GM19395 (cell line): Measurements from ENCODE around the gene ARHGAP24.
"Not testable (repeated sequence)": the region's sequence is repeated elsewhere in the genome, so short reads cannot be mapped to it uniquely, and the experiment has no call there.

Source experiments
- ATAC-seq: cut with Tn5 transposase; IDR thresholded peaks from one replicate; pipeline ENCODE4 v1.9.1; 2021; ENCODE audit warnings: mild to moderate bottlenecking, moderate library complexity; ENCODE audit not compliant: unreplicated experiment

ARHGAP24 gene

DNA sequence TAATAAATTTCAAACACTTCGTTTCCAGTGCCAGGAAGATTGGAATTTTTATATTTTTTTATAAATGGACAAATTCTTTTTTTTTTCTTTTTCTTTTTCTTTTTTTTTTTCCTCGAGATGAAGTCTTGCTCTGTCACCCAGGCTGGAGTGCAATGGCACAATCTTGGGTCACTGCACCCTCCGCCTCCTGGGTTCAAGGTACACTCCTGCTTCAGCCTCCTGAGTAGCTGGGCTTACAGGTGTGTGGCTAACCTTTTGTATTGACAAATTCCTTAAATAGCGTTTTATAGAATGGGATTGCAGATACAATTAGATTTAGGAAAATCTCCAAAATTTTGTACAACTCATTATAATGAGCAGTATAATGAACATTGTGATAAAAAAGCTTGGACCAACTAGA, 328.9 kb downstream of the ARHGAP24 start:
- ATAC-seq, result no peak

DNA sequence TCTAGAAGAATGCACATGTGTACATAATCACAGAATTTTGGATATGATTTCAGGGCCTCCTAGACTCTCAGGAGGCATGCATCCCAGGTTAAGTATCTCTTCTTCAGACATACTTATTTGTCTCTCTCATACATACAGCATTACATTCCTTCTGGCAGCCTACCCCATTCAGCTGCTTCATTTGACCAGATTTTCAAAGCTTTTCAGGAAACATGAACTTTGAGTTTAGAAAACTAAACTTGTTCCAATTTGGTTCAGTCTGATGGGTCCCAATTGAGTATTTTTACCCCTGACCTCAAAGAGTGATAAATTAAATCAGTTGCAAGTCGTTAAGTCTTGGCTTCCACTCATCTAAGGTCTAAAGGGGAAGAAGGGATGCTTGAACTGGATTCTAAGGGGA, 330.9 kb downstream of the ARHGAP24 start:
- ATAC-seq, result no peak

DNA sequence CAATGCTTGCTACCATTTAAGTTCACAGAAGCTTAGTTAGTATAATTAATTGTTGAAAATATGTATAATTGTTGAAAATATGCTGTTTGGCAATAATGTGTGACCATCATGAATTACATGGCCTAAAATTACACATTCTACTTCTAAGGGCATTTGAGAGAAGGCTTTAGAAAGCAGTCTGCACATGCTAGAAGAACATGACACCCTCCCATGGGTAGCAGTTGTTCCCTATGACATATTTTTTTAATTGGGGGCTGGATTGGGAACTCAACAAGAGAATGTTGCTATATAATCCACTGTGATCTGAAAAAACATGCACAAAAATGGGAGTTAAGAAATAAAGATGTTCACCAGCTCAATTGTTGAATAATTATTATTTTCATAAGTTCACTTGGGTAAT, 331.4 kb downstream of the ARHGAP24 start:
- no peak for ATAC-seq

DNA sequence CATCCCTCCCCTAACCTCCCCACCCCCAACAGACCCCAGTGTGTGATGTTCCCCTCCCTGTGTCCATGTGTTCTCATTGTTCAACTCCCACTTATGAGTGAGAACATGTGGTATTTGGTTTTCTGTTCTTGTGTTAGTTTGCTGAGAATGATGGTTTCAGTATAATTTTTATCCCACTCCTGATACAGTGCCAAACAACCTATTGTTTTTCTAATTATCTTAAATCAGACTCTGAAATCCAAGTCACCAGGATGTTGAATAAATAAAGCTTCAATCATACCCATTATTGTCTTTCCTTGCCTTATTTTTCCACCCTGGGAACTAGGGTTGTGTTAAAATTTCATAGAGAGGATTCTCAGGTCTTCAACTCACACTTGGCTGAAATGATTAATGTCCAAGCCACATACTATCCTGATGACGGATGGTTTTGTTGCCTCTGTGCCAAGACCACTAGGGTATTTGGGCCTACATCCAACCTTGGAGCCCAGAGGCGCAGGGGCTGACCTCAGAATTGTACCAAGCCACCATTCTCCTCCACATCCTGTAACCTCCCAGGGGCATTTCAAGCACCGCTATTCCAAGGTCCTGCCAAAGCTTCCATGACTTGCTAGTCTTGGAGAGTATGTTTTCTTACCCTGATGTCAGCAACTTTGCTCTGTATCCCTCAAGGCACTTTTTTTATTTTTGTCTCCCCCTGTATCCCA, 332.4 kb downstream of the ARHGAP24 start:
- ATAC-seq, result no peak

DNA sequence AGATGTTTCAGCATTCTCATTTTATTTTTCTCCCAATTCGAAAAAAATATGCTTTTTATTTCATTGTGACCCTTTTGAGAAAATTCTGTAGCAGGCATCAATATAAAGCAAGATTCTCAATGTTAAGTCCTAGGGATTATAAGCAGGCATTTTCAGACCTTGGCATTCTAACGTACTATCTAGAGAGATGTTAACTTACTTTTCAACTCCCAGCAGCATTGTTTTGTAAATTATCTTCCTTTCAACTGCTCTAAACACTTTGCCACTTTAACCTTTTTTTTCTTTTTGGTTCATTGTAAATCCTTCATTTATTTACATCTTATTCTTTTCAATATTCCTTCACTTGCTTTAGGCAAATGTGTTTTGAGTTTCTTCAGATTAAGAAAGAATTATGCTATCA, 333.2 kb downstream of the ARHGAP24 start:
- ATAC-seq, result no peak

DNA sequence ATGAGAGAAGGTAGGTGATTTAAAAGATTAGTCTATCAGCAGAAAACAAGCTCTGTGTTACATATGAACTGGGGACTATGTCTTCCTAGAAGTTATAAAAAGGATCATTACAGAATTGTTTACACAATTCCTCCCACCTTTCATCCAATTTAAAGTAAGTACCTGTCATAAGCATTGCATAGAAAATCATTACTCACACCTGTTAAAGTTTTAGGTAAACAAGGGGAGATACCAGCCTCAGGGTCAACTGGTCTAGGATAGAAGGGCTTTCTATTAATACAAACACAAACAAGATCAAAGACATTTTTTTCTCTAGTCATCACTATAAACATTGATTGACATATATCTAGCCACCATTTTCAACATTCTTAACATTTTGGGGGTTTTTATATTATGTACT, 333.9 kb downstream of the ARHGAP24 start:
- no peak for ATAC-seq

DNA sequence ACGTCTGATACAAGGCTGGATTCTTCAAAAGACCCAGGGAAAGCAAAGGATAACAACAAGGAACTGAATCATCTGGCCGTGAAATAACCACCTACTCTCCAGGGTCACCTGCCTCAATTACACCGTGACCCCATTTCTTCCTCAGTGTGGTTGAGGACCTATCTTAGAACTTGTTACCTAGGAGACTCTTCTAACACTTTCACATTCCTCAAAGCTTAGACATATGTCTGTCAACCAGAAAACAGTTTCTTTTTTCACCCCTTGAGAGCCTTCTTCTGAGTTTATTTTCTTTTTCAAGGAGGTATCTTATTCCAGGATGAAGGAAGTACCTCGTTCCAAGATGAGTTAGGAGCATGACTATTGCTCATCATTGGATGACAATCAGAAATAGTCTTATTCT, 337.8 kb downstream of the ARHGAP24 start:
- ATAC-seq, result no peak

DNA sequence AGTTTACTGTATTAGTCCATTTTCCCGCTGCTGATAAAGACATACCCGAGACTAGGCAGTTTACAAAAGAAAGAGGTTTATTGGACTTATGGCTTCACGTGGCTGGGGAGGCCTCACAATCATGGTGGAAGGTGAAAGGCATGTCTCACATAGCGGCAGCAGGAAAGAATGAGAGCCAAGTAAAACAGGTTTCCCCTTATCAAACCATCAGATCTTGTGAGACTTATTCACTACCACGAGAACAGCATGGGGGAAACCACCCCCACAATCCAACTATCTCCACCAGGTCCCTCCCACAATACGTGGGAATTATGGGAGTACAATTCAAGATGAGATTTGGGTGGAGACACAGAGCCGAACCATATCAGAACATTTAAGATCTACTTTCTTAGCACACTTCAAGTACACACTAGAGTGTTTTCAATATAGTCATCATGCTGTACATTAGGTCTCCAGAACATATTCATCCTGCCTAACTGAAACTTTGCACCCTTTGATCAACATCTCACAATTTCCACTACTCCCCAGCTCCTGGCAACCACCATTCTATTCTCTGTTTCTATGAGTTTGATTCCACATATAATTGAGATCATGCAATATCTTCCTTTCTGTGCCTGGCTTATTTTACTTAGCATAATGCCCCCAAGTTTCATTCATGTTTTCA, 341.0 kb downstream of the ARHGAP24 start:
- ATAC-seq, result no peak

DNA sequence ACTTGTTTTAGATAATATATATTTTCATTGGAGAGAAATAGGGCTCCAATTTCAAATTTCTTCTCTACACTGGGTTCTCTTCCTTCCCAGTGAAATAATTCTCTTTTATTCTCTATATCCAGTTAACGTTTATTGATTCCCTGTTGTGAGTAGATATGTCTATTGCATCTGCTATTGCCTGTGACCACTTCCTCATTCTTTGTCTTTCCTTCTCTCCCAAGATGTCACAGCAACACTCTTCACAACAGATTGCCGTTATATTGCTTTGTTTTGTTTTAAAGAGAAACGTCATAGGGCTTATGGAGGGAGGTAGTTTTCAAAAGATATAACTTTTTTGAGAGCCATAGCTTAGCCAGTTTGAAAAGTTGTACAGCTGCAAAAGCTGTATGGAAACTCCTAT, 343.8 kb downstream of the ARHGAP24 start:
- ATAC-seq, result no peak

DNA sequence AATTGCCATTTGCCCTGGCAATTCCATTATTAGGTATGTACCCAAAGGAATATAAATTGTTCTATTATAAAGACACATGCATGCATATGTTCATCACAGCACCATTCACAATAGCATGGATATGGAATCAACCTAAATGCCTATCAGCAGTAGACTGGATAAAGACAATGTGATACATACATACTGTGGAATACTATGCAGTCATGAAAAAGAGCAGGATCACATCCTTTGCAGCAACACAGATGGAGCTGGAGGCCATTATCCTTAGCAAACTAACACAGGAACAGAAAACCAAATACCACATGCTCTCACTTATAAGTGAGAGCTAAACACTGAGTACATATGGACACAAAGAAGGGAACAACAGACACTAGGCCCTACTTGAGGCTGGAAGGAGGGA, 345.2 kb downstream of the ARHGAP24 start:
- not testable (repeated sequence) for ATAC-seq

DNA sequence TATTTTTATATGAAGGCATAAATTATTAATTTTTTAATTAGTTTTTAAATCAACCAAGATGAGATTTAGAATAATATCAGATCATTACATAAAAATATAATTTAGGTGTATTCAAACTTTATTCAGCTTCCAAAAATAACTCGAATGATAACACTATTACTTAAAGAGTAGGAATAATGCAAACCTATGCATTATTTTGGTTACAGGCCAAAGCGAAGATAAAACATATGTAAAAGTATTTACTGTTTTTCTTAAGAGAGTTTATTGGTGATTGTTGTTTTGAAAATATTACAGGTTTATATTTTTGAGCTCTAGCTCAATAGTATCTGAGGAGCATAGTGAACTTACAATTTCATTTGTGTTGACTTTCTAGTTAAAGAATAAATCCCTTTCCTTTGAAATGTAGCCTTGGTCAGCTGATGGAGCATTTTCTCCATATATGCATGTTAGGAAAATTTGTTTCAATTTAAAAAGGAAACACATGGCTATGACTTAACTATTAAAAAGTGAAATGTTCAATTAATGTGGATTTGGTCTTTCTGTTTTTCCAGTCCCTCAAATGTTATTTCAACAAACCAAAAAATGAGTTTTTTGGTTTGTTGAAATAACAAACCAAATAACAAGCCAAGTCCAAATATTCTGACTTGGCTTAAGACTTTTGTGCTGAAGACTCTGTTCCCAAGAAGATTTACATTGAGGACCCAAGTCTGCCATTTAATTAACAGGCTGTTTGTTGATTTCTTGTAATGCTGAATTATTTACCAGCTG, 346.9 kb downstream of the ARHGAP24 start:
- ATAC-seq, result no peak

DNA sequence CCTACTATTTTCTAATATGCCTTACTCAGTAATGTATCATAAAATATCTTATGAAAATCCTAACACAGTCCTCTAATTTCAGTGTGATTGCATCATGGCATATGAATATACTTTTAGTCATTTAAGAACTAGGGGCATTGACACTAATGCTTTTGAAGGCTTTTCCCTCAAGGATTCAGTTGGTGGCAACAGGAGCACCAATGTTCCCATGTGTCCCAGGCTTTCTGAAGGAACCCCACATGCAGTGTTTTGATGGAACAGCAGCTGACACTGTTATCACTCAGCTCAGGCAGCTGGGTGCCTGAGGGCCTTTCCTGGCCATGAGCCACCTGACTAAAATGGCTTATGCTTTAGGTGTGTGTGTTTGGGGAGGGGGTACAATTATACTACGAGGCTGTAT, 348.3 kb downstream of the ARHGAP24 start:
- no peak for ATAC-seq

DNA sequence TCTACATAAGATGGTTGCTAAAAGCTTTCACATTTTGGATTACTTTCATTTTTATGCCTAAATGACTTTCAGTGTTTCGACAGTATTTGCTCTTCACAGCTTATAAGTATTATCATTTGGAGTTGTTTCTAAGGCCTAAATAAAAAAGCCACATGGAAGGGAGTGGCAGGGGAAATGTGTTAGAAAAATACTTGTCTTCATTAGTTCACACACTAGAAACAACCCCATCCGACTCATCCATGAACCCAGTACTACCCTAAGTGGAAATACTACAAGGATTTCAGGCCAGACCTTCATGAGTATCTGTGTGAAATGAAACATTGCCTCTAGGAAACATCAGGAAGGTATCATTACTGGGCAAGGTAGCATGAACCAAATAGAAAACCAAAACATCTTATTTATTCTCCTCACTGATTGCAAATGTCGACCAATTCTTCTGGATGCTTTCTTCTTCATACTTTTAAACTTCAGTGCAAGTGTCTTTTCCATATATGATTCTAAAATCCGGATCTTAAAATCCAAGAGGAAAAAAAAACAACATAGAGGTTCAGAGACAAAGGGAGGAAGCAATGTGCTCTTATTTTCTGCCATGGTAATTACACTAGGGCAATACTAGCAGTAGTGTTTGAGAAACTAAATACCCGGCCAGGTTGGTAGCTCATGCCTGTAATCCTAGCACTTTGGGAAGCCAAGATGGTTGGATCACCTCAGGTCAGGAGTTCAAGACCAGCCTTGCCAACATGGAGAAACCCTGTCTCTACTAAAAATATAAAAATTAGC, 349.4 kb downstream of the ARHGAP24 start:
- ATAC-seq, result no peak

DNA sequence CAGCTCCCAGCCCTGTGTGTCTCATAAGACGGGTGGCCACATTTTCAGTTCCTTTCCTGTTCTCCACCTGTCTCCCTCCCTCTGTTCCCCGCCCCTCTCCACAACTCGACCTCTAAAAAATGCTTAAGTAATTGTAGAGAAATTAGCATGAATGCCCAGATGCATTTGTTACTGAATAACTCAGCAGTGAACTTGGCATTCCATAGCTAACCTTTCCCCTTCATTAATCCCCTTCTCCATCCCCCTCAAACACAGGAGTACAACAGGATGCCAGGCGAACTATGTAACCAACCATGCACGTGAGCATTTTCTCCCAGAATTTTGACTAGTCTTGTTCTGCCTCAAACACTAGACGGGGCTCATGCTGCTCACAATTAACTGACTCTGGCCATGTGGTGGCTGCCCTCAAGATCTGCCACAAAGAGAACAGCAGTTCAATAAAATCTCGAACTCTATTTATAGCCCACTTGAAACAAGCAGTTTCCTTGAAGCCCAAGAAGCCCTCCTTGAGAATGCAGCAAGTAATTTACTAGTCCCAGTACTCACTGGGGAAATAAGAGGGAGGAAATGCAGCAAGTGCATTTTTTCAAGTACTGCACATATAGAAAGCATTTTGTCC, 351.2 kb downstream of the ARHGAP24 start:
- ATAC-seq, result peak; percentile 60

DNA sequence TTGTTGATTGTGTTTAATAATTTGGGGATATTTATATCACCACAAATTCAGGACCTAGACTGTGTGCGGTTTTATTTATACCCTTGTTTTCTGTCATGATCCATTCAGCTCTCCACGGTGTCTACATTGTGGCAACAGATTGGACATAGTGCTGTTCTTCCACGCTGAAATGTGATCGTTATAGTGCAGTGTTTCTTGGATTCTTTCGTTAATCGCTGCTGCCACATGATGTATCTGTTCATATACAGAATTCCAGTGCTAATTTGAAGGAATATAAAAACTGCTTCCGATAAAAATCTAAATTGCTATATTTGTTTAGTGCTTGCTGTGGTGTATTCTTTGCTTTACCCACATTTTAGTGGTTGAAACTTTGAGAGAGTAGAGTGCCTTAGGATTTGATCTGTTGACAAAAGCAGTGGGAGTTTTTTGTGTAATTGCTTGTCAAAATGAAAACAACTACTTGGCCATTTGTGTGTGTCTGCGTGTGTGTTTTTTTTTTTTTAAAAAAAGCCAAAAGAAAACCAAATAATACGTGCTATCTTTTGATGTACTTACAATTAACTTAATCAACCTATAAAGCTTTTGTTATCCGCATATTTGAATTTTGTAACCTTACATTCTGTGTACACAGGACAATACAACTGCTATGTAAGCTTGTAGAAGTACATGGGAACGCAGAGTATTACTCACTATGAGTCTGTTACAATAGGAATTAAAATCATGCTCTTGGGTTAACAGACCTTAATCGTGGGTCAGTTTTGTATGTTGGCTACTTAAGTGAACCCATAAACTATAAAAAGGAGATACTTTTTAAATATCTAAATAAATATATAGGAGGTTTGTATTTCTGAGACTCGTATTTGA, 353.3 kb downstream of the ARHGAP24 start:
- ATAC-seq, result no peak

DNA sequence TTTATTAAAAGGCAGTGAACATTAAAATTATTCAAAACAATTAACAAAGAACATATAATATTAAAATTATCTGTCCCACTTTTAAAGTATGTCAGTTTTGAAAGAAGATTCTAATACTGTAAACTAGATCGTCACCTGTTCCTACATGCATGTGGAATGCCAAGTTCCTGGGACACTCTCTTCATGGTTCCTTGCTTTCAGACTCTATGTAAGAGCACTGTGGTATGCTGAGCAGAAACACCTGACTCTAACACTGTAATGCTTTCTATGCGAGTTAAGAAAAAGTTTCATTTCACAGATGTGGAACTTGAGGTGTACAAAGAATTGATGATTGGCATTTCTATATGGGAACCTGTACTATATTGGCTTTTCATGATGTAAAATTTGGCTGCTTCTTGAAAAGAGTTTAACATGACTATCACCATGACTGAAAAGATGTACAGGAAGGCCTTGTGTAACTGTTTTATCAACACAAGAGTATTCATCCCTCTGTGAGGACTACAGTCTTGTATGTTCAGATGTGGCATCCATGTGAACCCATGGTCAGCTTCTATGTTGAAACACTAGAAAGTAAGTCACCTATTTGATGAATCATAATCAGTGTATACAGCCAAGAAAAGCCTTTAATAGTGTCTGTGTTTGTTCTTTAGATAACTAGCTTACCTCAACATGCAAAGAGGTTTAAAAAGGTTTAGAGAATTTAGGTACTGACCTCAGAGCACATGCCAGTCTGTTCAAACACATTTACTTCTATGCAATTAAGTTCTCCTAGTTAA, 354.5 kb downstream of the ARHGAP24 start:
- no peak for ATAC-seq

DNA sequence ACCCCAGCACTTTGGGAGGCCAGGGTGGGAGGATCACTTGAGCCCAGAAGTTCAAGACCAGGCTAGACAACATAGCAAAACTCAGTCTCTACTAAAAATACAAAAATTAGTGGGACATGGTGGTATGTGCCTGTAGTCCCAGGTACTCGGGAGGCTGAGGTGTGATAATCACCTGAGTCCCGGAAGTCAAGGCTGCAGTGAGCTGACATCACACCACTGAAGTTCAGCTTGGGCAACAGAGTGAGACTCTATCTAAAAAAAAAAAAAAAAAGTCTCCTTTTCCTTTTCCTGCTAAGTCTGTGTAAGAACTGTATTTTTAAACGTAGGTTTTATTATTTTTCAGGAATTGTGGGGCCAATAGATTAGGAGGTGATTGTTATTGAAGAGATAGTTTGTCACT, 356.7 kb downstream of the ARHGAP24 start:
- no peak for ATAC-seq

DNA sequence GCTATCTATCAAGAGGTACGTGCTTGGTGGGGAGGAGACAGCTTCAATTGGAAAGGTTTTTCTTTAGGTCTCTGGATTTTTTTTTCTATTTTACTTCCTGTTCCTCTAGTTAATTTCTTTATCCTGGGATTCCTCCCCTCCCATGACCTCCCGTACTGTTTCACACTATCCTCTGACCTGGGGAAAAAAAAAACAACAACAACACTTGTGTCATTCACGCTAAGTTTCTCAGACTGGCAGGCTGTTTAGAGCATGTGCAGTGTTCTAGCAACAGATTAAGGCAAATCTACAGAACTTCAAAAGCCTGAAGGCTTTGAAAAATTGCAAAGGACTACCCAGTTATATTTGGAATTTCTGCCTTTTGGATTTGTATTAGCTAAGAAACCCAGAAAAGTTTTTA, 358.4 kb downstream of the ARHGAP24 start:
- ATAC-seq, result no peak

DNA sequence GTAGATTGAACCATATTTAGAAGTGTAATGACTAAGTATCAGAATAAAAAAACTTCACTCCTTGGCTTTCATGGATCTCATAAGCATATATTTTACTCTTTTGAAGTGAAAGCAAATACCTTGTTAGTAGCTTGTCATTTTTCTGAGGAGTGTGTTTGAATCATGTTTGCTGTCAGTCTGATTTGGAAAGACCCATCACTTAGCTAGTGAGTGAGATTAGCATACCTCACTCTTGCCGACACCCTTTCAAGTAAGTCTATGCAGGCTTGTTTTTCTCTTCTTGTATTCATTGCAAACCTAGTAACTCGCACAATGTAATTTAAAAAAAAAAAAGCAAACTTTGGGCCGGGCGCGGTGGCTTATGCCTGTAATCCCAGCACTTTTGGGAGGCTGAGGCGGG, 360.0 kb downstream of the ARHGAP24 start:
- no peak for ATAC-seq
